ENCODE results near the gene MRC1.
A peak's percentile ranks its signal among the peaks of the same experiment; 100 is the strongest.

The MRC1 gene

DNA sequence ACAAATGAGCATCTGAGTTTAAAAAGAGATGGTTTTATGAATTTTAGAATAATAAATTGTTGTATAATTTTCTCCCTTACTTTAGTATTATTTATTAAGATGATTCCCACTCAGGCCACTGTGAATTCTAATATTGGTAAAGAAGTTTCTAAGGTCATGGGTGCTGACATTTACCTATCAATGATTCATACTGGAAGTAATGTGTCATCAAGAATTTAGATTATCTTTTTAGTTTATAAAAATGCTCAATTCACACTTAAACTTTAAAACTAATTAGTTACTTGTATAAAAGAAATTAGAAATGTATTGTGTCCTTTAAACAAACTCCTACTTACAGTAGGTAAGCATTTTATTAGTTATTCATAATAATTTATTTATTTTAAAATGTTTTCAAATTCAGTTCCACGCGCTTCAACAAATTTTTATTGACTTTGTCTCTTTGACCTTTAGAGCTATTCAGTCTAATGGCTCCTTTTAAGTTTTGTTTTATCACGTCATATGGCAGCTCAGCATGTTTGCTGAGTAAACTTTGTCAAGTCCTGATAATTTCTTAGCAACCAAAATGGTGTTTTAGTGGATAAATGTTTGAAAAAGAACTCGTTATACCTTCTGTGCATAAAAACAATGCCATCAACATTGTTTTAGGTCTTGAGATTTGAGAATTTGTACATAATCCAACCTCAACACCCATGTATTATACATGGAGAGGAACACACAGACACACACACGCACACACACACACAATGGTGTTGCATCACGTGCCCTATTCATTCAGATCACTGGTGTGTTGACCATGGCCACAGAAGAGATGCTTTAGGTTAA, 15.1 kb upstream of the MRC1 start:
- CTCF ChIA-PET: interaction anchor here (1.2 to 2.6 kb wide), 2 partner anchors 12 to 88 kb away, joined by 3 to 8 read pairs; no protein-coding TSS in a partner anchor

DNA sequence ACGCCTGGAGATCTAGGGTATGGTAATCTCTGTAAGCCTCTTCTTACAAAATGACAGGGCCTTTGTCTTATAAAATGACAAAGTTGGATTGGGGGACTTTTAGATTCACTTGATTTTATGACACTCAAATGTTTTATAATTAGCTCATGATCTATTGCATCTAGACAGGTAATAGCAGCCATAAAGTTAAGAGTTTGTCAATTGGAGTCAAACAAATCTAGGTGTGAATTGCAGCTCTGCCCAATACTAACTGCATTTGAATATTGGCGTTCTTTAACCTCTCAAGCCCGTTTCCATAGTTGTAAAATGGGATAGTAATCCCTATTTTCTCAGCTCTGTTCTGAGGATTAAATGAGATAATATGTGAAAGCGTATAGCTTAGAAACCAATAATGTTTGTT, 14.1 kb upstream of the MRC1 start:
- Histone ChIP-seq H3K4me3 (ENCODE audit: control insufficient read depth in 1 of 7, extremely low read depth in 1 of 7, insufficient read depth in 4 of 7, low read depth in 2 of 7, low read length in 6 of 7) (no peak overlapping the region), H3K36me3 (ENCODE audit: control insufficient read depth in 4 of 4, insufficient read depth in 4 of 4, low read length in 3 of 4) (no peaks in the 10 kb centered on the region), H3K27me3 (replicated peaks in 2 of 5; ENCODE audit: control insufficient read depth in 4 of 5, insufficient read depth in 5 of 5, low read length in 4 of 5) (no peaks in the 10 kb centered on the region), H3K27ac (ENCODE audit: insufficient read depth in 1 of 2, low read depth in 1 of 2, low read length in 2 of 2, poor library complexity in 1 of 2, severe bottlenecking in 2 of 2) (no peak overlapping the region), H3K4me1 (ENCODE audit: control extremely low read depth in 1 of 4, control insufficient read depth in 4 of 4, insufficient read depth in 4 of 4, low read length in 3 of 4) (peaks cover 0 to 22% (median 3%) of the 10 kb centered on the region in 4 experiments), H3K9me3 (ENCODE audit: control extremely low read depth in 1 of 5, control insufficient read depth in 4 of 5, insufficient read depth in 2 of 5, low read depth in 1 of 5, low read length in 4 of 5) (no peaks in the 10 kb centered on the region)
- POLR2A ChIA-PET: no interaction called here
- WGBS (ENCODE audit: insufficient coverage): 94% methylated on average over 2 of the region's 4 CpGs
- CTCF ChIA-PET: interaction anchor here (2.6 kb wide), 1 partner anchor 11 kb away, joined by 8 read pairs; no protein-coding TSS in a partner anchor
- DNase-seq: no peak

More for the DNA sequence above, 15.1 kb upstream of the MRC1 start:
- H3K4me1 ChIP-seq (ENCODE audit: control extremely low read depth in 1 of 4, control insufficient read depth in 4 of 4, insufficient read depth in 4 of 4, low read length in 3 of 4): peaks cover 0 to 22% (median 3%) of the 10 kb centered on the region in 4 experiments
- no peak overlapping the region for H3K4me3 ChIP-seq (ENCODE audit: control insufficient read depth in 1 of 7, extremely low read depth in 1 of 7, insufficient read depth in 4 of 7, low read depth in 2 of 7, low read length in 6 of 7)
- no peak for DNase-seq
- POLR2A ChIA-PET: no interaction called here
- no peaks in the 10 kb centered on the region for H3K9me3 ChIP-seq (ENCODE audit: control extremely low read depth in 1 of 5, control insufficient read depth in 4 of 5, insufficient read depth in 2 of 5, low read depth in 1 of 5, low read length in 4 of 5)
- H3K27ac ChIP-seq (ENCODE audit: insufficient read depth in 1 of 2, low read depth in 1 of 2, low read length in 2 of 2, poor library complexity in 1 of 2, severe bottlenecking in 2 of 2): no peak overlapping the region
- WGBS (ENCODE audit: insufficient coverage): 100% methylated on average over 5 of the region's 6 CpGs
- H3K27me3 ChIP-seq (replicated peaks in 2 of 5; ENCODE audit: control insufficient read depth in 4 of 5, insufficient read depth in 5 of 5, low read length in 4 of 5): no peaks in the 10 kb centered on the region
- no peaks in the 10 kb centered on the region for H3K36me3 ChIP-seq (ENCODE audit: control insufficient read depth in 4 of 4, insufficient read depth in 4 of 4, low read length in 3 of 4)

DNA sequence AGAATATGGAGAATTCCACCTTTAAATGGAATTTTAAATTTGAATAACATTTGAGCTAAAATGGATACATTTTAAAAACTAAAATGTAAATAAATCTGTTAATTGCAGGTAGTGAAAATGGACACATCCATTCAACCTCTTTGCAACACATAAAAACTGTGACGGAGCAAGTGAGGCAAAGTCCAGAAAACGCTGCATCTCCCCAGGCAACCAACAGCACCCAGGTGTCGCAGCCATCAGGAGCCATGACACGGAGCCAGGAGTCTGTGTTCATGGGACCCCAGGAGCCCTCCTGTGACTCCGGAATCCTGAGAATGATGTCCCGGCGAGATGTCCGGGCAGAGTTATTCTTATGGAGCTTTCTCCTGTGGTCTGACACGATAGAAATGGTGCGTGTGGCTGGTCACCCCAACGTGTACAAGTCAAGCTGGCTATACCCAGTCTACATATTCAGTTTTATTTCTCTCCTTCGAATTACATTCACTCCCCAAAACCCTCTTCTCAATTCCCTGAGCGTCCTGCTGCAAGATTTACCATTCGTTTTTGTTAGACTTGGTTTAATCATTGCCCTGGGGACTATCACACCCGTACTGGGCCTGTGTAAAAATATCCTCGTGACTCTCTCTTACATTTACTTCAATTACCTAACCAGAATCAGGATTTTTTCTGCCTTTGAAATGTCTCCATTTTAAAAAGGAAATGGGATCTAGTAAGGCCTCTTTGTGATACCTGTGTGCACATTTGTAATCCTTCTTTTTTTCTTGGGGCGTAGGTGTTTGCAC, 13.1 kb upstream of the MRC1 start:
- Histone ChIP-seq H3K36me3 (ENCODE audit: control insufficient read depth in 4 of 4, insufficient read depth in 4 of 4, low read length in 3 of 4) (no peaks in the 10 kb centered on the region), H3K9me3 (ENCODE audit: control extremely low read depth in 1 of 5, control insufficient read depth in 4 of 5, insufficient read depth in 2 of 5, low read depth in 1 of 5, low read length in 4 of 5) (no peaks in the 10 kb centered on the region), H3K4me1 (ENCODE audit: control extremely low read depth in 1 of 4, control insufficient read depth in 4 of 4, insufficient read depth in 4 of 4, low read length in 3 of 4) (peaks cover 0 to 22% (median 3%) of the 10 kb centered on the region in 4 experiments), H3K27me3 (replicated peaks in 2 of 5; ENCODE audit: control insufficient read depth in 4 of 5, insufficient read depth in 5 of 5, low read length in 4 of 5) (no peaks in the 10 kb centered on the region), H3K27ac (ENCODE audit: insufficient read depth in 1 of 2, low read depth in 1 of 2, low read length in 2 of 2, poor library complexity in 1 of 2, severe bottlenecking in 2 of 2) (no peak overlapping the region), H3K4me3 (ENCODE audit: control insufficient read depth in 1 of 7, extremely low read depth in 1 of 7, insufficient read depth in 4 of 7, low read depth in 2 of 7, low read length in 6 of 7) (no peak overlapping the region)
- over 99% methylated on average over 13 of the region's 17 CpGs for WGBS (ENCODE audit: insufficient coverage)
- ChIA-PET CTCF (interaction anchor here (2.6 kb wide), 1 partner anchor 10 kb away, joined by 8 read pairs; no protein-coding TSS in a partner anchor), POLR2A (no interaction called here)
- DNase-seq: no peak

DNA sequence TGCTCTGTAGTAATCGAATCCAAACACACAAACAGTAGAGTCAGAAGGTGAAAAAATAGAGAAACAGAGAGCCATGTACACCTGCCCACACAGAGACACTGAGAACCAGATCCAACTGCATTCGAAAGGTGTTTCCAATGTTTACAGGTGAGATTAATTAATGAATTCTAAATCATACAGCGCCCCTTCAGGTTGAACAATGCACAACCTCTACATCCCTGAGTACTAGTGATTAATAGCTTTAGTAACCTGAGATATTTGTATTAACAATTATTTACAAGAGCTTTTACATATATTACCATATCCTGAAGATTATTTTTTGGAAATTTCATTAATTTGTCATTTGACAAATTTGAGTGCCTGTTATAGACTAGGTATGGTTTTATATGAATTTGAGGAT, 7.6 kb upstream of the MRC1 start:
- ChIA-PET POLR2A (interaction anchor here (0.6 kb wide), 2 partner anchors 11 to 22 kb away, joined by 3 read pairs; no protein-coding TSS in a partner anchor), CTCF (interaction anchor here (1.3 kb wide), 2 partner anchors 9 to 46 kb away, joined by 3 to 5 read pairs; no protein-coding TSS in a partner anchor)
- 80% methylated on average over 1 of the region's 3 CpGs for WGBS (ENCODE audit: insufficient coverage)
- Histone ChIP-seq H3K27me3 (replicated peaks in 2 of 5; ENCODE audit: control insufficient read depth in 4 of 5, insufficient read depth in 5 of 5, low read length in 4 of 5) (no peaks in the 10 kb centered on the region), H3K27ac (ENCODE audit: insufficient read depth in 1 of 2, low read depth in 1 of 2, low read length in 2 of 2, poor library complexity in 1 of 2, severe bottlenecking in 2 of 2) (no peak overlapping the region), H3K36me3 (ENCODE audit: control insufficient read depth in 4 of 4, insufficient read depth in 4 of 4, low read length in 3 of 4) (no peaks in the 10 kb centered on the region), H3K9me3 (ENCODE audit: control extremely low read depth in 1 of 5, control insufficient read depth in 4 of 5, insufficient read depth in 2 of 5, low read depth in 1 of 5, low read length in 4 of 5) (no peaks in the 10 kb centered on the region), H3K4me3 (ENCODE audit: control insufficient read depth in 1 of 7, extremely low read depth in 1 of 7, insufficient read depth in 4 of 7, low read depth in 2 of 7, low read length in 6 of 7) (no peak overlapping the region), H3K4me1 (ENCODE audit: control extremely low read depth in 1 of 4, control insufficient read depth in 4 of 4, insufficient read depth in 4 of 4, low read length in 3 of 4) (peaks cover 0 to 19% (median 11%) of the 10 kb centered on the region in 4 experiments)
- no peak for DNase-seq

DNA sequence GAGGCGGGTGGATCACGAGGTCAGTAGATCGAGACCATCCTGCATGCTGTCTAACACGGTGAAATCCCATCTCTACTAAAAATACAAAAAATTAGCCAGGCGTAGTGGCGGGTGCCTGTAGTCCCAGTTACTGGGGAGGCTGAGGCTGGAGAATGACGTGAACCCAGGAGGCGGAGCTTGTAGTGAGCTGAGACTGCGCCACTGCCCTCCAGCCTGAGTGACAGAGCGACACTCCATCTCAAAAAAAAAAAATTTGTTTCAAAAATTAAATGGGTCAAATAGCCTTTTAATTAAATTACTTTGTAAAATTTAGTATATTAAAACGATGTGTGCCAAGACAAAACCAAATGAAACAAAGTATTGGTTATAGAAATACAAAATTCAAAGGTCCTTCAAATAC, 6.8 kb upstream of the MRC1 start:
- 100% methylated on average over 4 of the region's 11 CpGs for WGBS (ENCODE audit: insufficient coverage)
- H3K27ac ChIP-seq (ENCODE audit: insufficient read depth in 1 of 2, low read depth in 1 of 2, low read length in 2 of 2, poor library complexity in 1 of 2, severe bottlenecking in 2 of 2): no peak overlapping the region
- CTCF ChIA-PET: no interaction called here

DNA sequence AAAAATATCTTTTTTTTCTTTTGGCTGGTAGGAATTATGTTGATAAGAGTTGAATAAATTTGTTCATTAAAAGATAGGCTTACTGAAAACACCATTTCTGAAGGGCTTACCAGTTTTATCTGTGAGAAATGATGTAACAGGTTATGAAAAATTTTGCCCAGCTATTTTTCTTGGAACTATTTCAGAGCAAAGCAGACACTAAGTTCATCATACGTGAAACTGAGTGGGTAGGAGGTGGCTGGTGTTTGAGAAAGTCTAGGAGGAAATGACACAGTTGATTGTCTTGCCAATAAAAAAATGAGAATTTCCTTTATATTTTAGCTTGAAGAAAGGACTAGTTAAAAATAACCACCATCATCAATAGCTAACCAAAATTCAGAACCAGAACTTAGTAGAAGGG, 6.2 kb upstream of the MRC1 start:
- ChIA-PET CTCF (interaction anchor here (1.5 kb wide), 1 partner anchor 10 kb away, joined by 3 read pairs; no protein-coding TSS in a partner anchor), POLR2A (no interaction called here)
- DNase-seq: peak in 1 of 3 donors; percentile 46
- Histone ChIP-seq H3K36me3 (ENCODE audit: control insufficient read depth in 4 of 4, insufficient read depth in 4 of 4, low read length in 3 of 4) (no peaks in the 10 kb centered on the region), H3K9me3 (ENCODE audit: control extremely low read depth in 1 of 5, control insufficient read depth in 4 of 5, insufficient read depth in 2 of 5, low read depth in 1 of 5, low read length in 4 of 5) (no peaks in the 10 kb centered on the region), H3K4me3 (ENCODE audit: control insufficient read depth in 1 of 7, extremely low read depth in 1 of 7, insufficient read depth in 4 of 7, low read depth in 2 of 7, low read length in 6 of 7) (no peak overlapping the region), H3K27me3 (replicated peaks in 2 of 5; ENCODE audit: control insufficient read depth in 4 of 5, insufficient read depth in 5 of 5, low read length in 4 of 5) (no peaks in the 10 kb centered on the region), H3K27ac (ENCODE audit: insufficient read depth in 1 of 2, low read depth in 1 of 2, low read length in 2 of 2, poor library complexity in 1 of 2, severe bottlenecking in 2 of 2) (no peak overlapping the region), H3K4me1 (ENCODE audit: control extremely low read depth in 1 of 4, control insufficient read depth in 4 of 4, insufficient read depth in 4 of 4, low read length in 3 of 4) (peaks cover 0 to 19% (median 13%) of the 10 kb centered on the region in 4 experiments)
- no CpG with 5 or more reads among the region's 1 CpG for WGBS (ENCODE audit: insufficient coverage)

More for the DNA sequence above, 6.8 kb upstream of the MRC1 start:
- Histone ChIP-seq H3K36me3 (ENCODE audit: control insufficient read depth in 4 of 4, insufficient read depth in 4 of 4, low read length in 3 of 4) (no peaks in the 10 kb centered on the region), H3K4me1 (ENCODE audit: control extremely low read depth in 1 of 4, control insufficient read depth in 4 of 4, insufficient read depth in 4 of 4, low read length in 3 of 4) (peaks cover 0 to 19% (median 13%) of the 10 kb centered on the region in 4 experiments), H3K9me3 (ENCODE audit: control extremely low read depth in 1 of 5, control insufficient read depth in 4 of 5, insufficient read depth in 2 of 5, low read depth in 1 of 5, low read length in 4 of 5) (no peaks in the 10 kb centered on the region), H3K4me3 (ENCODE audit: control insufficient read depth in 1 of 7, extremely low read depth in 1 of 7, insufficient read depth in 4 of 7, low read depth in 2 of 7, low read length in 6 of 7) (no peak overlapping the region), H3K27me3 (replicated peaks in 2 of 5; ENCODE audit: control insufficient read depth in 4 of 5, insufficient read depth in 5 of 5, low read length in 4 of 5) (no peaks in the 10 kb centered on the region)
- no peak for DNase-seq
- POLR2A ChIA-PET: no interaction called here
